HG03565 (cell line): Measurements from ENCODE around the gene CRLF2.
"Not testable (repeated sequence)": the region's sequence is repeated elsewhere in the genome, so short reads cannot be mapped to it uniquely, and the experiment has no call there.

ENCODE experiments used
- ATAC-seq: cut with Tn5 transposase; IDR thresholded peaks from one replicate; pipeline ENCODE4 v1.9.1; 2021; ENCODE audit warnings: mild to moderate bottlenecking, moderate library complexity; ENCODE audit not compliant: unreplicated experiment

Gene CRLF2, protein sequence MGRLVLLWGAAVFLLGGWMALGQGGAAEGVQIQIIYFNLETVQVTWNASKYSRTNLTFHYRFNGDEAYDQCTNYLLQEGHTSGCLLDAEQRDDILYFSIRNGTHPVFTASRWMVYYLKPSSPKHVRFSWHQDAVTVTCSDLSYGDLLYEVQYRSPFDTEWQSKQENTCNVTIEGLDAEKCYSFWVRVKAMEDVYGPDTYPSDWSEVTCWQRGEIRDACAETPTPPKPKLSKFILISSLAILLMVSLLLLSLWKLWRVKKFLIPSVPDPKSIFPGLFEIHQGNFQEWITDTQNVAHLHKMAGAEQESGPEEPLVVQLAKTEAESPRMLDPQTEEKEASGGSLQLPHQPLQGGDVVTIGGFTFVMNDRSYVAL

DNA sequence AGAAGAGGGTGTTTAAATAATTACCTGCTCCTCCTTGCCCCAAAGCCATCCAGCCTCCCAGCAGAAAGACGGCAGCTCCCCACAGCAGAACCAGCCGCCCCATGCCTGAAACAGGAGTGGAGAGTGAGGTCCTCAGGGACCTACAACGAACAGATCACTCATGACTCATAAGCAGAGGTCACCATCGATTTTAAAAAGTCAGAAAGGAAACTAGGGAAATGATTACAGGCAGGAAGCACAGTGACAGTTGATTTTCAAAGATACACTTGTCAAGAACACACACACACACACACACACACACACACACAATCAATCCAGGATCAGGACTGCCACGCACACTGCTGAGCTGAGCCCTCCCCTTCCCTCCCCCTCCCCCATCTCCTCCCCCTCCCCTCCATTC lies at the start of gene CRLF2:
Gene CRLF2, minus strand, starts transcription at position 118 of the 400 bp plus-strand sequence. Its CDS starts 15 bp downstream, at position 103.
- peak; percentile 75 for ATAC-seq

DNA sequence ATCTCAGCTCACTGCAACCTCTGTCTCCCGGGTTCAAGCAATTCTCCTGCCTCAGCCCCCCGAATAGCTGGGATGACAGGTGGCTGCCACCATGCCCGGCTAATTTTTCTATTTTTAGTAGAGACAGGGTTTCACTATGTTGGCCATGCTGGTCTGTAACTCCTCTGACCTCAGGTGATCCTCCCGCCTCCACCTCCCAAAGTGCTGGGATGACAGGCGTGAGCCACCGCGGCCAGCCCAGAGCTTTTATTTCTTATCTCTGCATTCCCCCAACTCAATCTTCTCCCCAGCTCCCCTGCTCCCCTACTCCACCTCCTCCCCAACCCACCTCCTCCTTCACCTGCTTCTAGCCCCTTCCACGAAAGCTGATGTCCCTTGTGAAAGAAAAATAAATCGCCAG lies 49.3 kb upstream of the CRLF2 start:
- ATAC-seq, result not testable (repeated sequence)

DNA sequence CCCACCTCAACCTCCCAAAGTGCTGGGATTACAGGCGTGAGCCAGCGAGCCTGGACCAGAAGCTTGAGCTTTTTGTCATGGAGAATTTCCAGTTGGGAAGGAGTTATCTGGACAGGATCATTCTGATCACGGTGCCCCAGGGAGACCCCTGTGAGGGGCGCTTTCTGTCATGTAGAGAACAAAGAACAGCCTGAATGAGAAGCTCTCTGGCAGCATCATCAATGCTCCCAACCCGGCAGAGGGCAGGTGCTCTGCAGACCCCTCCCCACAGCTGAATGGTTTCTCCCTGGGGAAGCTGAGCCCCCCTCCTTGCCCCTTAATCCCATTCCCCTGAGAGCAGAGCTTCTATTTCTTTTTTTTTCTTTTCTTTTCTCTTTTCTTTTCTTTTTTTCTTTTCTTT lies 48.8 kb upstream of the CRLF2 start:
- ATAC-seq, result no peak

DNA sequence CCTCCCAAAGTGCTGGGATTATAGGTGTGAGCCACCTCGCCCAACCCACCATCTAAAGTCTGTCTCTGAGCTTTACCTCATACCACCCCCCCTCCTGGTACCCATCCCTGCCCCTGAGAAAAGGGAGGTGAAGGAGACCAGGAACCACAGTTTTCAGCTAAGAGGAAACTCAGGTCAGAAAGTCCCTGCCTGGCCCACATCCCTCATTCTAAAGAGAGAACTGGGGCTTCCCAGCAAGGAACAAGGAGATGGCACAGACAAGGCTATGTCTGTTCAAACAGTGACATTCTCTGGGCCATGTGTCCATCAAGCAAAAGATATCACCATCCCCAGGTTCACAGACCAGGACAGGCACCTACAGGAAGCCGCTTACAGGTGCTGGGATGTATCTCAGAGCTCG lies 40.4 kb upstream of the CRLF2 start:
- no peak for ATAC-seq

DNA sequence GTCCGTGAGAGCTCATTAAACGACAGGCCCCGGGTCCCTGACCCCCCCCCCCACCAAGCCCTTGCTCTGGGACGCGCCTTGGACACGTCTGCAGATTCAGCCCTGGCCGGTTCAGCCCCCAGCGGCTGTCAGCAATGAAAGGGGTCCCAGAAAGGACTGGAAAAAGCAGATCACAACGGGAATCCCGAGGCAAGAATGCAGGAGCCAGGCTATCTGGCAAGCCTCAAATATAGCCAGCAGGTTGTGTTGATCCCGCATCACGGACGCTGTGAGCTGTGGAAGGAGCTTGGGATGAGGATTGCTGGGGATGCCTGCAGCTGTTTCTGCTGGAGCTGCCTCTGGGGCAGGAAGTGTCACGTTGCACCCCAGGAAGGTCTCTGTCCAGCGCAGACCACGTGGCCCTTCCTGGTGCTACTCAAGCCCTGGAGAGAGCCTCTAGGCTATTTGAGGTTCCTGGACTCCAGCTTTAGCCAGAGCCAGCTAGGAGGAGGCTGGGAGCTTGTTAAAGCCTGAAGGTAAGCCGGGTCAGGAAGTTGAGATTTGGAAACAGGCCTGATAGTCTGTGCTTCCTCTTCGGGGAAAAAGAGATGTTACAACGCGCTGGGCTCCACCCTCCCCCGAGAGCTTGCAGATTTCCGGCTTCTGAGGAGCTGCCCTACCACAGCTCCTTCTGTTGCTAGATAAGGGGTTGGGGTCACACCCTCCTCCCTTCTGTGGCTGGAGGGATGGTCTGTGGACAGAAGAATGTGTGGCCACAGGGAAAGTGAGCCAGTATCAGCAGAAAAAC lies 36.8 kb upstream of the CRLF2 start:
- no peak for ATAC-seq

DNA sequence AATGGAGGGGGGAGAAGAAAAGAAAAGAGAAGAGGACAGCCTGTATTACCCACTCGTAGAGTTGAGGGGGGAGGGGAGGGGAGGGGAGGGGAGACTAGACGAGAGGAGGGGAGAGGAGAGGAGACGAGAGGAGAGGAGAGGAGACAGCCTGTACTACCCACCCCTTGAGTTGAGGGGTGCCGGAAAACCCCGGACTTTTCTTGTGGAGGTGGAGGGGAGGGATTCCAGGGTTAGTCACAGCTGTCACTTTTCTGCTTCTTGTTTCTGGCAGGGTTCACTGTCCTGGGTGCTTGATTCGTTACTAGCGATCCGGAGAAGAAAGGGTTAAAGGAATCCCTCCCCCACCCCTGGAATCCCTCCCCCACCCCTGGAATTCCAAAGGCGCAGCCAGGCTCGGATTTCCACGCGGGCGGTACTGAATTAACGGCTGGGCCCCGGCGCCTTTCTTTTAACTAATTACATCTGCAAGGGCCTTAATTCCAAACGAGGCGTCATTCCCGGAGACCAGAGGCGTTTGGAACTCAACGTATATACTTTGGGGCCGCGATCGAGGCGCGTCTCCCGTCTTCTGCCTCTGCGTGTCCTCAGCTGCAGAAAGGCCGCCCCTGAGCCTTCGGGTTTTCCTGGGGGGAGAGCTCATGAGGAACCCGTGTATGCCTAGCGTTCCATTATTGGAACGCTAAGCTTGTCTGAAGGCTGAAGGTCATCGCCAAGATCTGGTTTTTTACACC lies 36.0 kb upstream of the CRLF2 start:
- ATAC-seq, result no peak

DNA sequence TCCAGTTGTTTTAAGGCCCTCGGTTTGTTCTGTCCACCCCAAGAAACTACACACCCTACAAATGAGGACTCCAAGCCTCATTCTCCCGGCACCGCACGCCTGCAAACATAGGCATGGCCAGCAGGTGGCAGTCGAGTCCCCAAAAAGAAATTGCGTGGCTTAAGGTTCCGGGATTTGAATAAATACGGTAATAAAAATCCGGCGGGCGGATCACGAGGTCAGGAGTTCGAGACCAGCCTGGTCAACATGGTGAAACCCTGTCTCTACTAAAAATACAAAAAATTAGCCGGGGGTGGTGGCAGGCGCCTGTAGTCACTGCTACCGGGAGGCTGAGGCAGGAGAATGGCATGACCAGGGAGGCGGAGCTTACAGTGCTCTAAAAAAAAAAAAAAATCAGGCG lies 34.4 kb upstream of the CRLF2 start:
- no peak for ATAC-seq

DNA sequence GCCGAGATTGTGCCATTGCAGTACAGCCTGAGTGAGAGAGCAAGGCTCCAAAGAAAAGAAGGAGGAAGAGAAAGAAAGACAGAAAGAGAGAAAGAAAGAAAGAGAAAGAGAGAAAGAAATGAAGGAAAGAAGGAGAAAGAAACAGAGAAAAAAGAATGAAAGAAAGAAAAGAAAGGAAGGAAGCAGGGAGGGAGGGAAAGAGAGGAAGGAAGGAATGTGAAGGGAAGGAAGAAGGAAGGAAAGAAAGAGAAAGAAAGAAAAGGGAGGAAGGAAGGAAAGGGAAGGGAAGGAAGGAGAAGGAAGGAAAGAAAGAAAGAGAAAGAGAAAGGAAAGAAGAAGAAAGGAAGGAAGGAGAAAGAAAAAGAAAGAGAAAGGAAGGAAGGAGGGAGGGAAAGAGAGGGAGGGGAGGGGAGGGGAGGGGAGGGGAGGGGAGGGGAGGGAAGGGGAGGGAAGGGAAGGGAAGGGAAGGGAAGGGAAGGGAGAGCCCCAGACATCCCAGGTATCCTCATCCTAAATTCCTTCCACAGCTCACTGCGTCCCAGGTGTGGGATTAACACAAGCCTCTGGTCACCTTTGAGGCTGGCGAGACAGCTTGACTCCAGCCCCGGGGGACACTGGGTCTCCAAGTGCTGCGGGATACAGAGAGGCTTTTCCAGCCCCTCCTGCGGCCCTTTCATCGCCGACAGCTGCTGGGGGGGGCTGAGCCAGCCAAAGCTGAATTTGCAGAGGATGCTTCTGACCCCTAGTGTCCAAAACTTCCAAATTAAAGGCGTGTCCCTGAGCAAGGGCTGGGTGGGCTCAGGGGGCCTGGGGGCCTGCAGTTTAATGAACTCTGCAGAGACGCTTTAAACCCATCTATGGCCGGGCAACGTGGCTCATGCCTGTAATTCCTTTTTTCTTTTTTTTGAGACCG lies 32.0 kb upstream of the CRLF2 start:
- no peak for ATAC-seq

DNA sequence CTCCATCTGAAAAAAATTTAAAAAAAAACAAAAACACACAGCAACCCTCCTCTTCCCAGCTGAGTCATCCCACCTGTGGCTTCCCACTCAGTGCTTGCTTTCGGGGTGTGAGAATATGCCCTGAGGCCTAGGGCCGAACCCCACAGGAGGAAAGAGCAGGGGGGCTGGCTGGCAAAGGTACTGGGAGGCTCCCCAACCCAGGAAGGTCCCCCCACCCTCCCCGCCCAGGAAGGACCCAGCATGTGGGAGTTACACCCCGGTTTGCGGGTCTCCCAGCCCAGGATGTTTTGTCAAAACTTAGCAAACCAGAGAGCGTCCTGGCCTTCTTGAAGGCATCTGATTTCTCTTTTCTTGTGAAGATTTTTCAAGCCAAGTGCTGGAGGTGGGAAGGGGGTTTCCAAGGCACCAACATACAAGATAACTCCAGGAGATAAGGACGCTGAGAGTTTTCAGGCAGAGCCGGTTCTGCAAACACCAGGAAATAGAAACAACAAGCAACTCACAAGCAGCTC lies 30.5 kb upstream of the CRLF2 start:
- ATAC-seq, result no peak

DNA sequence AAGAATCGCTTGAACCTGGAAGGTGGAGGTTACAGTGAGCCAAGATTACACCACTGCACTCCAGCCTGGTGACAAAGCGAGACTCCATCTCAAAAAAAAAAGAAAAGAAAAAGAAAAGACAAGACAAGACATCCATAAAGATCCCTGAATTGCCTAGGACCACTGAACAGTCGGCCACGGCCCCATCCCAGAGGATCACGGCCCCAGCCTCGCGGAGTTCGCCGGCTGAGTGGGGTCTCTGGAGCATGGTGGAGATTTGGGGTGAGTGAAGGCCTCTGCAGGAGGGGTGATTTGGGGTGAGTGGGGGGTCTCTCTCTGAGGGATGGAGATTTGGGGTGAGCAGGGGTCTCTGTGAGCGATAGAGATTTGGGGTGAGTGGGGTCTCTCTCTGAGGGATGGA lies 28.1 kb upstream of the CRLF2 start:
- ATAC-seq, result not testable (repeated sequence)

DNA sequence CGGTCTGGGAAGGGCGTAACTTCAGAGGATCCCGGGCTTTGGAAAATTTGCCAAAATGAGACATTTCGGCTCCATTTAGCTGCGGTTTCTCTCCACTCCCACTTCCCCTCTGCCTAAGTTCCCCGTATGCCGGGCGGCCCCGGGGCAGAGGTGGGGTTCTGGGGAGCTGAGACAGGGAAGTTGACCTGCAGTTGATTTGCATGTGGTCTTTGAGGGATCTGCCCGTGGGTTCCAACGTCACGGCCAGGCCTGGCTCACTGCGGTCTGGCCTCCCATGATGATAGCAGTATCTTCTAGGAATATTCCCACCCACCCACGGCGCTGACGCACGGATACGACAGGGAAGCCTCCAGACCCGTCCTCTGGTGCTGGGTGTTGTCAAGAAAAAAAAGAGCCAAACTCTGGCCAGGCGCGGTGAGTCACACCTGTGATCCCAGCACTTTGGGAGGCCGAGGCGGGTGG lies 27.3 kb upstream of the CRLF2 start:
- ATAC-seq, result no peak

DNA sequence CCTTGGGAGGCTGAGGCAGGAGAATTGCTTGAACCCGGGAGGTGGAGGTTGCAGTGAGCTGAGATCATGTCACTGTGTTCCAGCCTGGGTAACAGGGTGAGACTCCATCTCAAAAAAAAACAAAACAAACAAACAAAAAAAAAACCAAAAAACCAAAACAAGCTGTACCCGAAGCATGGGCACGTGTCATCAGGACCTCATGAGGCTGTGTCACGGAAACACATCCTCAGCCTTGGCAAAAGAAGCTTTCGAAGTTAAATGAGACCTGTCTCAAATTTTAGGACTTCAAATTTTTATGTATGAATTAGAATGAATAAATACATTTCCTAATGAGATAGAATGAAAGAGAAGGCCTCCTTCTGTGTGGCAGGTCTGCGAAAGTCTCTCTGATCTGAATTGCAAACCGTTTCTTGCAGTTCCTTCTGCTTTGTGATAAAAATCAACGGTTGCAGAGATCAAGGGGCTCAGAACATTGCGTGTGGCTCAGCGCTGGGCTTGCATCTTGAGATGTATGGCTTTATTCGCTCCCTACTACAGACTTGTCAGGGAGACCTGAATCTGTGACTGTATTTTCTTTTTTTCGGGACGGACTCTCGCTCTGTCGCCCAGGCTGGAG lies 19.5 kb upstream of the CRLF2 start:
- ATAC-seq, result no peak

DNA sequence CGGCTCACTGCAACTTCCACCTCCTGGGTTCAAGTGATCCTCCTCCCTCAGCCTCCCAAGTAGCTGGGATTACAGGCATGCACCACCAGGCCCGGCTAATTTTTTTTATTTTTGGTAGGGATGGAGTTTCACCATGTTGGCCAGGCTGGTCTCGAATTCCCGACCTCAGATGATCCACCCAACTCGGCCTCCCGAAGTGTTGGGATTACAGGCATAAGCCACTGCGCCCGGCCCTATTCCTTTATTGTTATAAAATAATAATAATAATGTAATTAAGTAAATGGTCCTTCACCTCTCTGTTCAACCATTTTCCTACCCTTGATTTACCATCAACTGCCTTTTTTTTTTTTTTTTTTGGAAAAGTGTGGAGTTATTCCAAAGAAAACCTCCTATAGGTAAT lies 15.7 kb upstream of the CRLF2 start:
- ATAC-seq, result not testable (repeated sequence)

DNA sequence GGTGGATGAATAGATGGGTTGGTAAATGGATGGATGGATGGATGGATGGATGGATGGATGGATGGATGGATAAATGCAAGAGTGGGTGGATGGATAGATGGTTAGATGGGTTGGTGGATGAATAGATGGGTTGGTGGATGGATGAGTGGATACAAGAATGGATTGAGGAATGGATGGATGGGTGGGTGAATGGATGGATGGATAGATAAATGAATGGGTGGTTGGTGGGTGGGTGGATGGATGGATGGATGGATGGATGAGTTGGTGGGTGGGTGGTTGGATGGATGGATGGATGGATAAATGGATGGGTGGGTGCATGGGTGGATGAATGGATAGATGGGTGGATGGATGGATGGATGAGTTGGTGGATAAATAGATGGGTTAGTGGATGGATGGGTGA lies 13.8 kb upstream of the CRLF2 start:
- ATAC-seq, result no peak

DNA sequence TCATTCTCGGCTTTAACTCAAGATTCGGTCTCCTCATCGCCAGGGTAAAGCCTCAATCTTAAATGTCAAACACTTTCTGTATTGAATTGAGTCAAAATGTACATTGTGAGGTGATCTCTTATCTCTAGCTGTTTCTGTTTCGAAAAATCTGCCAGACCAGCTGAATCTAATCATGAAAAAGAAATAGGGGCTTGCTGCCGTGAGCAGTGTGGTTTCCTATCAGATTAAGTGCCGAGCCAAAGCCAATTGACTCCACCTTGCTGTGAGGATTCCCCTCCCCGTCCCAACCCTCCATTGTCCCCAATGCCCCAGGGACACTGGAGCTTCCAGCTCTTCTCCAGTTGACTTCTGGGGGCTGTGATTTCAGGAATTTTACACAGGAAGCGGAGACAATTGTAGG lies 12.5 kb upstream of the CRLF2 start:
- peak; percentile 48 for ATAC-seq

DNA sequence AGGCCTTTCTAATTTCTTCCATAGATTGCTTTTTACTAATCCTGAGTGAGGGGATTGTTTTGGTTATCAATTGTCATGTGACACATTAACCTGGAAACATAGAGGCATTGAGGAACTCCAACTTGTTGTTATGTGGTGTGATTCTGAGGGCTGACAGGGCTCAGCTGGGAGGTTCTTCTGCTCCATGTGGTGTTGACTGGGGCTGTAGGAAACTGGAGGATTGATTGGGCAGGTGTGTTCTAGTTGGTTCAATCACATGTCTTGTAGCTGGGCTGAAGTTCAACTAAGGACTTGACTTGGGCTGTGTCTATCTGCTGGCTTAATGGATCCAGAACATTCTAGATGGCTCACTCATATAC lies 10.8 kb upstream of the CRLF2 start:
- no peak for ATAC-seq

DNA sequence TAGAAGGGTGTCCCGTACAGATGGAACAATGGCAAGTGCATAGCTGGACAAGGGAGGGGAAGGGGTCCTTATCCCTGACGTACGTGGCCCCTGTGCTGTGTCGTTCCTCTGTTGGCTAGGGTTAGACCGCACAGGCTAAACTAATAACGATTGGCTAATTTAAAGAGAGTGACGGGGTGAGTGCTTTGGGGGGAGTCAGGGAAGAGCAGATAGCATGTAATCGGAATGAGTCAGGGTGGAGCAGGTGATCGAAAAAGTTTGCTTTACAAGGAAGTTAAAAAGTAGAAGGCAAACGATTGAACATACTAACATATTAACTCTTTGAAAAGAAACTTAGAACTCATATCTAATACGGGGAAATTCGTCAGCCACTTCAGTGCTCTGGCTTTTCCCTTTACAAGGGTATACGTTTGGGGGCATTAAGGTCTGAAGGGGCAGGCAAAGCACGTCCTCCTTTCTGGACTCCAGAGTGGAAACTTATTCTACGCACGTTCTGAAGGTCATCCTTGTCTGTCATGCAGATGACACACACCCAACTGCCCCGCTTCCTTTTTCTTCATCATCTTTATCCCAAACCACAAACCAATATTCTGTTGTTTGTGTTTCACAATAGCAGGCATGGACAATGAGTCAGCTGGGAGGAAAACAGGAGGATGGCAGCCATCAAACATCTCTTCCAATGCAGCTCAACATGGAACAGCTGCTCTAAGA lies 10.2 kb upstream of the CRLF2 start:
- no peak for ATAC-seq

DNA sequence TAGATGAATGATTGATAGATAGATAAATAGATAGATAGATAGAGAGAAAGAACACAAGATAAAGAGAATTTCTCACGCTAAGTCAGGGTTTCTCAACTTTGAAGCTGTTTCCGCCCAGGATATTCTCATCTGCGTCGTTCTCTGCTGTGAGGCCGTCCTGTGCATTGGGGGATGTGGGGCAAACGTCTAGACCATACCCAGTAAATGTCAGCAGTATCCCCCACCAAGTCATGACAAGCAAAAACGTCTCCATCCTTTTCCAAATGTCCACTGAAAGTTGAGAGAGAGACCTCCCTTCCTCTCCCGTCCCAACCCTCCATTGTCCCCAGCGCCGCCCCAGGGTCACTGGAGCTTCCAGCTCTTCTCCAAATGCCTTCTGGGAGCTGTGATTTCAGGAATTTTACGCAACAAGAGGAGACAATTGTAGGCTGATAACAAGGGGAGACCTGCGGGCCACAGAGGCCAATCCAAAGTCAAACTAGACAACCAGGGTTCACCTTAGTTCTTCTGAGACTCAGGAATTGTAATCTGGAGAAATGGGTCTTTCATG lies 8.9 kb upstream of the CRLF2 start:
- ATAC-seq, result no peak

DNA sequence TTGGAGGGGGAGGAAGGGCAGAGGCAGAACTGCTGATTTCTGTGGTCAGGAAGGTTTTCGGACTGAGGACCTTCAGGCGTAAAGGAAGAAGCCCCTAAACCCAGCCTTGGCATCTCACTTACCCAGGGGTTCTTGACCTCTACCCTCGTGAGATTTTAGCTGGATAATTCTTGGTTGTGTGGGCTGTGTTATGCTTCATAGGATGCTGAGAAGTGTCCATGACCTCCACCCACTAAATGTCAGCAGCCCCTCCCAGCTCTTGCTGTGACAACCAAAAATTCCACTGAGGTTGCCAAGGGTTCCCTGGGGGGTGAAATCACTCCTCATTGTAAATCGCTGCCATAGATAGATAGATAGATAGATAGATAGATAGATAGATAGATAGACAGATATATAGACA lies 5.8 kb upstream of the CRLF2 start:
- no peak for ATAC-seq
